ENCODE results near the gene PTPN18. TPM values are rescaled to one million over a fixed set of nuclear protein-coding genes. Genes with fewer than 3 reads are reported as not detected.

Gene PTPN18
- total RNA-seq, 1 experiment from 2014 or later, result 15.7 TPM

GRCh38 chr2:130376433-130377293 is 20.8 kb downstream of the PTPN18 start (continued):
- no peak for TF ChIP-seq MXD4 (CRISPR knock-in tag; IDR thresholded peaks at IDR 0.05; ENCODE audit: borderline replicate concordance)

- H3K27ac Mint-ChIP-seq, result no peak overlapping the region
- DNase-seq (ENCODE audit: low spot score), result no peak
- ChIA-PET CTCF (interaction anchor here (1.9 kb wide), 1 partner anchor 50 kb away, joined by 4 read pairs; no protein-coding TSS in a partner anchor), POLR2A (no interaction called here)
- TF ChIP-seq, protein P1, sequence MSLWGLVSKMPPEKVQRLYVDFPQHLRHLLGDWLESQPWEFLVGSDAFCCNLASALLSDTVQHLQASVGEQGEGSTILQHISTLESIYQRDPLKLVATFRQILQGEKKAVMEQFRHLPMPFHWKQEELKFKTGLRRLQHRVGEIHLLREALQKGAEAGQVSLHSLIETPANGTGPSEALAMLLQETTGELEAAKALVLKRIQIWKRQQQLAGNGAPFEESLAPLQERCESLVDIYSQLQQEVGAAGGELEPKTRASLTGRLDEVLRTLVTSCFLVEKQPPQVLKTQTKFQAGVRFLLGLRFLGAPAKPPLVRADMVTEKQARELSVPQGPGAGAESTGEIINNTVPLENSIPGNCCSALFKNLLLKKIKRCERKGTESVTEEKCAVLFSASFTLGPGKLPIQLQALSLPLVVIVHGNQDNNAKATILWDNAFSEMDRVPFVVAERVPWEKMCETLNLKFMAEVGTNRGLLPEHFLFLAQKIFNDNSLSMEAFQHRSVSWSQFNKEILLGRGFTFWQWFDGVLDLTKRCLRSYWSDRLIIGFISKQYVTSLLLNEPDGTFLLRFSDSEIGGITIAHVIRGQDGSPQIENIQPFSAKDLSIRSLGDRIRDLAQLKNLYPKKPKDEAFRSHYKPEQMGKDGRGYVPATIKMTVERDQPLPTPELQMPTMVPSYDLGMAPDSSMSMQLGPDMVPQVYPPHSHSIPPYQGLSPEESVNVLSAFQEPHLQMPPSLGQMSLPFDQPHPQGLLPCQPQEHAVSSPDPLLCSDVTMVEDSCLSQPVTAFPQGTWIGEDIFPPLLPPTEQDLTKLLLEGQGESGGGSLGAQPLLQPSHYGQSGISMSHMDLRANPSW (CRISPR knock-in tag; conservative IDR thresholded peaks at IDR 0.05; ENCODE audit: low read depth), result no peak
- TF ChIP-seq ZNF416 (CRISPR knock-in tag; IDR thresholded peaks at IDR 0.05) (no peak), ELF4 (CRISPR knock-in tag; IDR thresholded peaks at IDR 0.05; ENCODE audit: low read depth) (no peak), TCF7 (CRISPR knock-in tag; IDR thresholded peaks at IDR 0.05; ENCODE audit: low read depth) (no peak), CREM (CRISPR knock-in tag; IDR thresholded peaks at IDR 0.05) (no peak)
- TF ChIP-seq, protein P2, sequence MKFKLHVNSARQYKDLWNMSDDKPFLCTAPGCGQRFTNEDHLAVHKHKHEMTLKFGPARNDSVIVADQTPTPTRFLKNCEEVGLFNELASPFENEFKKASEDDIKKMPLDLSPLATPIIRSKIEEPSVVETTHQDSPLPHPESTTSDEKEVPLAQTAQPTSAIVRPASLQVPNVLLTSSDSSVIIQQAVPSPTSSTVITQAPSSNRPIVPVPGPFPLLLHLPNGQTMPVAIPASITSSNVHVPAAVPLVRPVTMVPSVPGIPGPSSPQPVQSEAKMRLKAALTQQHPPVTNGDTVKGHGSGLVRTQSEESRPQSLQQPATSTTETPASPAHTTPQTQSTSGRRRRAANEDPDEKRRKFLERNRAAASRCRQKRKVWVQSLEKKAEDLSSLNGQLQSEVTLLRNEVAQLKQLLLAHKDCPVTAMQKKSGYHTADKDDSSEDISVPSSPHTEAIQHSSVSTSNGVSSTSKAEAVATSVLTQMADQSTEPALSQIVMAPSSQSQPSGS (CRISPR knock-in tag; IDR thresholded peaks at IDR 0.05; ENCODE audit: borderline replicate concordance, low read depth), result no peak
- TF ChIP-seq, protein P3, sequence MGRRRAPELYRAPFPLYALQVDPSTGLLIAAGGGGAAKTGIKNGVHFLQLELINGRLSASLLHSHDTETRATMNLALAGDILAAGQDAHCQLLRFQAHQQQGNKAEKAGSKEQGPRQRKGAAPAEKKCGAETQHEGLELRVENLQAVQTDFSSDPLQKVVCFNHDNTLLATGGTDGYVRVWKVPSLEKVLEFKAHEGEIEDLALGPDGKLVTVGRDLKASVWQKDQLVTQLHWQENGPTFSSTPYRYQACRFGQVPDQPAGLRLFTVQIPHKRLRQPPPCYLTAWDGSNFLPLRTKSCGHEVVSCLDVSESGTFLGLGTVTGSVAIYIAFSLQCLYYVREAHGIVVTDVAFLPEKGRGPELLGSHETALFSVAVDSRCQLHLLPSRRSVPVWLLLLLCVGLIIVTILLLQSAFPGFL (CRISPR knock-in tag; IDR thresholded peaks at IDR 0.05; ENCODE audit: borderline replicate concordance), result no peak
- TF ChIP-seq, protein P4, sequence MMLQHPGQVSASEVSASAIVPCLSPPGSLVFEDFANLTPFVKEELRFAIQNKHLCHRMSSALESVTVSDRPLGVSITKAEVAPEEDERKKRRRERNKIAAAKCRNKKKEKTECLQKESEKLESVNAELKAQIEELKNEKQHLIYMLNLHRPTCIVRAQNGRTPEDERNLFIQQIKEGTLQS (CRISPR knock-in tag; conservative IDR thresholded peaks at IDR 0.05), result no peak
- ATAC-seq, result no peak
- peaks cover 8% of the 10 kb centered on the region for H3K4me1 Mint-ChIP-seq
- peaks cover 4% of the 10 kb centered on the region for H3K27me3 Mint-ChIP-seq (ENCODE audit: low read depth)
- no peaks in the 10 kb centered on the region for H3K9me3 Mint-ChIP-seq
- no peak overlapping the region for H3K4me3 Mint-ChIP-seq
- H3K36me3 Mint-ChIP-seq, result peaks cover 5% of the 10 kb centered on the region
These were observed 21.6 kb downstream of the PTPN18 start for GRCh38 chr2:130377491-130377890.

- POLR2A ChIA-PET, result no interaction called here
- DNase-seq (ENCODE audit: low spot score) (no peak), ATAC-seq (no peak)
- no peak for TF ChIP-seq HMGA2 (CRISPR knock-in tag; IDR thresholded peaks at IDR 0.05)
- TF ChIP-seq, protein P5, sequence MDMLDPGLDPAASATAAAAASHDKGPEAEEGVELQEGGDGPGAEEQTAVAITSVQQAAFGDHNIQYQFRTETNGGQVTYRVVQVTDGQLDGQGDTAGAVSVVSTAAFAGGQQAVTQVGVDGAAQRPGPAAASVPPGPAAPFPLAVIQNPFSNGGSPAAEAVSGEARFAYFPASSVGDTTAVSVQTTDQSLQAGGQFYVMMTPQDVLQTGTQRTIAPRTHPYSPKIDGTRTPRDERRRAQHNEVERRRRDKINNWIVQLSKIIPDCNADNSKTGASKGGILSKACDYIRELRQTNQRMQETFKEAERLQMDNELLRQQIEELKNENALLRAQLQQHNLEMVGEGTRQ (CRISPR knock-in tag; IDR thresholded peaks at IDR 0.05), result no peak
- no peak for TF ChIP-seq JAZF1 (CRISPR knock-in tag; IDR thresholded peaks at IDR 0.05)
- TF ChIP-seq GABPB1 (CRISPR knock-in tag; IDR thresholded peaks at IDR 0.05), result no peak
- TF ChIP-seq MXD4 (CRISPR knock-in tag; IDR thresholded peaks at IDR 0.05; ENCODE audit: borderline replicate concordance), result no peak
- TF ChIP-seq JUN (CRISPR knock-in tag; IDR thresholded peaks at IDR 0.05), result no peak
- no peak for TF ChIP-seq ZNF281 (CRISPR knock-in tag; IDR thresholded peaks at IDR 0.05)
- TF ChIP-seq ZNF512 (CRISPR knock-in tag; IDR thresholded peaks at IDR 0.05; ENCODE audit: borderline replicate concordance), result no peak
- Mint-ChIP-seq H3K36me3 (peaks cover 5% of the 10 kb centered on the region), H3K27me3 (ENCODE audit: low read depth) (peaks cover 7% of the 10 kb centered on the region), H3K9me3 (peaks cover 5% of the 10 kb centered on the region; the same call in 1 of the 2 replicates), H3K27ac (no peak overlapping the region), H3K4me3 (no peak overlapping the region), H3K4me1 (peaks cover 5% of the 10 kb centered on the region)
- CTCF ChIA-PET, result interaction anchor here (1.0 kb wide), 2 partner anchors 9 to 42 kb away, joined by 3 read pairs; no protein-coding TSS in a partner anchor
These were observed 22.5 kb downstream of the PTPN18 start for GRCh38 chr2:130378206-130378897.
